Endothelial cell (in vitro differentiated cells): ENCODE results near the gene ALAS1. TPM values are rescaled to one million over a fixed set of nuclear protein-coding genes. Genes with fewer than 3 reads are reported as not detected.

Experiments
- DNase-seq: peaks from one replicate; pipeline ENCODE4 v3.0.0; 2021; ENCODE audit warnings: low spot score
- H3K27ac Mint-ChIP-seq: one replicate; pipeline ENCODE4 v1.8.0; 2021; ENCODE audit warnings: mixed read lengths, inconsistent platforms; ENCODE audit not compliant: unreplicated experiment
- H3K27me3 Mint-ChIP-seq: one replicate; pipeline ENCODE4 v1.8.0; 2021; ENCODE audit warnings: mild to moderate bottlenecking, moderate library complexity, mixed read lengths, inconsistent platforms; ENCODE audit not compliant: unreplicated experiment
- H3K36me3 Mint-ChIP-seq: one replicate; pipeline ENCODE4 v1.8.0; 2021; ENCODE audit warnings: mild to moderate bottlenecking, low read depth, mixed read lengths, inconsistent platforms; ENCODE audit not compliant: unreplicated experiment
- H3K4me1 Mint-ChIP-seq: one replicate; pipeline ENCODE4 v1.8.0; 2021; ENCODE audit warnings: mild to moderate bottlenecking, mixed read lengths, inconsistent platforms; ENCODE audit not compliant: unreplicated experiment
- H3K4me3 Mint-ChIP-seq: one replicate; pipeline ENCODE4 v1.8.0; 2021; ENCODE audit warnings: mild to moderate bottlenecking, mixed read lengths, inconsistent platforms; ENCODE audit not compliant: unreplicated experiment
- H3K9me3 Mint-ChIP-seq: one replicate; pipeline ENCODE4 v1.8.0; 2021; ENCODE audit warnings: mixed read lengths, inconsistent platforms; ENCODE audit not compliant: unreplicated experiment
- total RNA-seq: library from RNA; stranded (reverse); fragmentation: NEBNext Ultra II Directional; extraction: Animal tissue kit (Norgen Biotek cat#: 25700); gene quantifications from one replicate; pipeline ENCODE4 v1.2.1, GENCODE V29; 2021; ENCODE audit not compliant: unreplicated experiment
- TF ChIP-seq, protein P1 (sequence below): fragments of 200-600 bp; sonication (generic); IDR thresholded peaks from one replicate; pipeline ENCODE4 v1.5.0; 2021; ENCODE audit warnings: antibody characterized with exemption; ENCODE audit not compliant: unreplicated experiment

Gene ALAS1
- total RNA-seq, 1 donor from 2014 or later, result 59.1 TPM

DNA sequence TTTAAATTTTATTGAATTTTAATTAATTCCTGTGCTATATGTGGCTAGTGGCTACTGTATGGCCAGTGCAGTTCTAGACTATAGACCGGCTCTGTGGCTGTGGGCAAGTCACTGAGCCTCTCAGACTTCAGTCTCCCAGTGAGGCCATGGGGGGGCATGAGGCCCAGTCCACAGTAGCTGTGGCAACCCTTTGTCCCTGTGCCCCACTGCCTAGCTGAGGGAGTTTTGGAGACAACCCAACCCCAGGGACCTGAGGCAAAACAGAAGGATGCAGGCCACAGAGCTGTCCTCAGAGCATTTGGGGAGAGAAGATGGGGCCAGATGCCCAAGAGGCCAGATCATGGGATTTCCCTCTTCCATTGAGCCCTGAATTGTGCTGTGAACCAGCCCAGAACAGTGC, 24.9 kb upstream of the ALAS1 start:
- peaks cover 9% of the 10 kb centered on the region for H3K27me3 Mint-ChIP-seq
- H3K9me3 Mint-ChIP-seq, result no peaks in the 10 kb centered on the region
- DNase-seq, result no peak
- TF ChIP-seq, protein P1, sequence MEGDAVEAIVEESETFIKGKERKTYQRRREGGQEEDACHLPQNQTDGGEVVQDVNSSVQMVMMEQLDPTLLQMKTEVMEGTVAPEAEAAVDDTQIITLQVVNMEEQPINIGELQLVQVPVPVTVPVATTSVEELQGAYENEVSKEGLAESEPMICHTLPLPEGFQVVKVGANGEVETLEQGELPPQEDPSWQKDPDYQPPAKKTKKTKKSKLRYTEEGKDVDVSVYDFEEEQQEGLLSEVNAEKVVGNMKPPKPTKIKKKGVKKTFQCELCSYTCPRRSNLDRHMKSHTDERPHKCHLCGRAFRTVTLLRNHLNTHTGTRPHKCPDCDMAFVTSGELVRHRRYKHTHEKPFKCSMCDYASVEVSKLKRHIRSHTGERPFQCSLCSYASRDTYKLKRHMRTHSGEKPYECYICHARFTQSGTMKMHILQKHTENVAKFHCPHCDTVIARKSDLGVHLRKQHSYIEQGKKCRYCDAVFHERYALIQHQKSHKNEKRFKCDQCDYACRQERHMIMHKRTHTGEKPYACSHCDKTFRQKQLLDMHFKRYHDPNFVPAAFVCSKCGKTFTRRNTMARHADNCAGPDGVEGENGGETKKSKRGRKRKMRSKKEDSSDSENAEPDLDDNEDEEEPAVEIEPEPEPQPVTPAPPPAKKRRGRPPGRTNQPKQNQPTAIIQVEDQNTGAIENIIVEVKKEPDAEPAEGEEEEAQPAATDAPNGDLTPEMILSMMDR, result no peak
- H3K4me3 Mint-ChIP-seq, result no peak overlapping the region
- no peak overlapping the region for H3K27ac Mint-ChIP-seq
- no peaks in the 10 kb centered on the region for H3K36me3 Mint-ChIP-seq
- peaks cover 3% of the 10 kb centered on the region for H3K4me1 Mint-ChIP-seq

GRCh38 chr3:52174896-52175295, 23.1 kb upstream of the ALAS1 start:
- TF ChIP-seq, protein P1, result no peak
- H3K27me3 Mint-ChIP-seq, result peaks cover 9% of the 10 kb centered on the region
- H3K4me3 Mint-ChIP-seq, result no peak overlapping the region
- no peaks in the 10 kb centered on the region for H3K36me3 Mint-ChIP-seq
- H3K9me3 Mint-ChIP-seq, result no peaks in the 10 kb centered on the region
- DNase-seq, result no peak
- peaks cover 3% of the 10 kb centered on the region for H3K4me1 Mint-ChIP-seq
- H3K27ac Mint-ChIP-seq, result no peak overlapping the region

GRCh38 chr3:52175416-52176179, 22.4 kb upstream of the ALAS1 start:
- H3K9me3 Mint-ChIP-seq, result no peaks in the 10 kb centered on the region
- no peaks in the 10 kb centered on the region for H3K36me3 Mint-ChIP-seq
- no peak overlapping the region for H3K4me3 Mint-ChIP-seq
- peaks cover 3% of the 10 kb centered on the region for H3K4me1 Mint-ChIP-seq
- H3K27me3 Mint-ChIP-seq, result peaks cover 8% of the 10 kb centered on the region
- no peak overlapping the region for H3K27ac Mint-ChIP-seq
- TF ChIP-seq, protein P1, result no peak
- no peak for DNase-seq

GRCh38 chr3:52176180-52176752, 21.7 kb upstream of the ALAS1 start:
- no peaks in the 10 kb centered on the region for H3K36me3 Mint-ChIP-seq
- peaks cover 3% of the 10 kb centered on the region for H3K4me1 Mint-ChIP-seq
- TF ChIP-seq, protein P1, result no peak
- H3K27me3 Mint-ChIP-seq, result peaks cover 8% of the 10 kb centered on the region
- peak overlapping the region; percentile 68 for H3K4me3 Mint-ChIP-seq
- H3K9me3 Mint-ChIP-seq, result no peaks in the 10 kb centered on the region
- no peak for DNase-seq
- peak overlapping the region; percentile 61 for H3K27ac Mint-ChIP-seq

DNA sequence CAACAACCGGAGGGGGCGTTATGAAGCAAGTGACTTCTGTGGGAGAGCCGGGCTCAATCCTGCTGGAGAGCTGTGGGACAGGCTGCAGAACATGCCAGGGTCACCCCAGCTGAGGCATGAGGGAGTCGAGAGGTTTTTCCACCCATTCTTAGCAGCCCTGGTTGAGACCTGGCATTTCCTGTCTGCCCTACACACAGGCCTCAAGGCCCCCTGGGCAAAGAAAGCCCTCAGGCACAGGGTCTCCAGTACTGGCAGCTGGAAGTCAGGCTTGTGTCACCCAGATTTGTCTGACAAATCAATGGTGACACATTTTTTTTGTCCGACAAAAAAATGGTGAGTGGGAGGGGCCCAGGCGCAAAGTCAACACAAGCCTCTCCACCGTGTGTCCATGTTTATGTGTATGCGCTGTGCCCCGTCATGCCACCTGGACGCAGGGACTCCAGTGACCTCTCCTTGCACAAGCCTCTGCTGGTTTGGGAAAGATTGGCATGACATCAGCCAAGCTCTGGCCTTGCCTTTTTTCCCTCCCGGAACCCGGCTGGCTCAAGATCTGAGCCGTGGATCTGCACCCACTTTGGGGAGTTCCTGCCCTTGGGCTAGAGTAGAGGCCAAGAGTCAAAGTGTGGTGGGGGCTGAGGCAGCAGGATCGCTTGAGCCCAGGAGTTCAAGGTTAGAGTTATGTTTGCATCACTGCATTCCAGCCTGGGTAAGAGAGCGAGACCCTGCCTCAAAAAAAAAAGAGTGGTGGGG, 20.8 kb upstream of the ALAS1 start:
- H3K9me3 Mint-ChIP-seq, result no peaks in the 10 kb centered on the region
- H3K27ac Mint-ChIP-seq, result no peak overlapping the region
- DNase-seq, result no peak
- TF ChIP-seq, protein P1, result no peak
- peak overlapping the region; percentile 68 for H3K4me3 Mint-ChIP-seq
- H3K27me3 Mint-ChIP-seq, result peaks cover 5% of the 10 kb centered on the region
- H3K4me1 Mint-ChIP-seq, result peaks cover 3% of the 10 kb centered on the region
- H3K36me3 Mint-ChIP-seq, result no peaks in the 10 kb centered on the region
